Keratinocyte (primary cell): ENCODE measurements around the gene EYS. TPM values are rescaled to one million over a fixed set of nuclear protein-coding genes. Genes with fewer than 3 reads are reported as not detected.
"Not testable (repeated sequence)": the region's sequence is repeated elsewhere in the genome, so short reads cannot be mapped to it uniquely, and the experiment has no call there.

Experiments
- DNase-seq: peaks from one replicate; pipeline ENCODE4 v3.0.0-alpha.2; 2011; ENCODE audit warnings: low read depth, missing footprints, low spot score
- FAIRE-seq: peaks from 2 replicates; lab custom pipeline; 2011; peaks lifted over from hg19 to GRCh38; lab: Jason Lieb, UNC
- H2AFZ ChIP-seq: 2 replicates; pipeline ENCODE4 v1.6.0; 2012; ENCODE audit warnings: low read length, control low read depth, inconsistent platforms; ENCODE audit not compliant: control insufficient read depth
- H3K27ac ChIP-seq: 2 replicates; pipeline ENCODE4 v1.5.1; 2011; ENCODE audit warnings: low read length; ENCODE audit not compliant: control insufficient read depth, insufficient read depth
- H3K27me3 ChIP-seq: 3 replicates; pipeline ENCODE4 v1.6.0; 2011; ENCODE audit warnings: low read length; ENCODE audit not compliant: control insufficient read depth, insufficient read depth; ENCODE audit errors: extremely low read depth
- H3K36me3 ChIP-seq, 2 experiments: 2 replicates in 1 of 2; 3 replicates in 1 of 2; pipeline ENCODE4 v1.5.1; 2011; ENCODE audit warnings: low read length in 2 of 2, mild to moderate bottlenecking in 1 of 2; ENCODE audit not compliant: control insufficient read depth in 2 of 2, insufficient read depth in 2 of 2; ENCODE audit errors: extremely low read depth in 1 of 2
- H3K4me1 ChIP-seq: 3 replicates; pipeline ENCODE4 v1.5.1; 2011; ENCODE audit warnings: low read length; ENCODE audit not compliant: control insufficient read depth, insufficient read depth; ENCODE audit errors: extremely low read depth
- H3K4me2 ChIP-seq: 3 replicates; pipeline ENCODE4 v1.6.0; 2011; ENCODE audit warnings: low read depth, low read length; ENCODE audit not compliant: control insufficient read depth, insufficient read depth; ENCODE audit errors: extremely low read depth
- H3K4me3 ChIP-seq, 3 experiments: fragments of 200-600 bp in 1 of 3; sonication (generic) in 1 of 3; 2 replicates in 2 of 3; 3 replicates in 1 of 3; pipeline ENCODE4 v1.5.1; 2011 to 2016; ENCODE audit warnings: low read length in 3 of 3, mild to moderate bottlenecking in 3 of 3, control low read depth in 2 of 3, inconsistent platforms in 1 of 3, low read depth in 1 of 3, mixed read lengths in 1 of 3, mixed run types in 1 of 3, moderate library complexity in 1 of 3; ENCODE audit not compliant: control insufficient read depth in 2 of 3, insufficient read depth in 2 of 3; ENCODE audit errors: extremely low read depth in 1 of 3
- H3K79me2 ChIP-seq: 2 replicates; pipeline ENCODE4 v1.6.0; 2012; ENCODE audit warnings: low read length; ENCODE audit not compliant: control insufficient read depth, insufficient read depth
- H3K9ac ChIP-seq: 3 replicates; pipeline ENCODE4 v1.6.0; 2011; ENCODE audit warnings: low read length; ENCODE audit not compliant: control insufficient read depth, insufficient read depth; ENCODE audit errors: extremely low read depth
- H3K9me1 ChIP-seq: 3 replicates; pipeline ENCODE4 v1.6.0; 2011; ENCODE audit warnings: low read length; ENCODE audit not compliant: control insufficient read depth, insufficient read depth; ENCODE audit errors: extremely low read depth
- H3K9me3 ChIP-seq: 2 replicates; pipeline ENCODE4 v1.5.1; 2012; ENCODE audit warnings: low read depth, low read length; ENCODE audit not compliant: control insufficient read depth
- H4K20me1 ChIP-seq: 3 replicates; pipeline ENCODE4 v1.6.0; 2011; ENCODE audit warnings: low read length; ENCODE audit not compliant: control insufficient read depth, insufficient read depth; ENCODE audit errors: extremely low read depth
- CTCF ChIP-seq, 3 experiments: IDR thresholded peaks in 1 of 3; conservative IDR thresholded peaks in 1 of 3; optimal IDR thresholded peaks in 1 of 3; 2 replicates in 2 of 3; 3 replicates in 1 of 3; pipeline versions ENCODE3 to v1.5.1; 2011; ENCODE audit warnings: low read length in 3 of 3, mild to moderate bottlenecking in 3 of 3, moderate library complexity in 2 of 3, control low read depth in 1 of 3, inconsistent platforms in 1 of 3; ENCODE audit not compliant: insufficient read depth in 2 of 3; ENCODE audit errors: extremely low read depth in 1 of 3
- EZH2 ChIP-seq: IDR thresholded peaks from one replicate; pipeline ENCODE4 v1.6.1; 2012; ENCODE audit warnings: inconsistent platforms, mild to moderate bottlenecking, low read length, moderate library complexity
- dilution Hi-C: fragments of 300-500 bp; cut with MboI; formaldehyde crosslinking; loops from one replicate; pipeline ENCODE4 v1.7.0; 2020; ENCODE audit warnings: low sequenced_read_pairs; ENCODE audit not compliant: extremely low pct_ligation_motif_present
- polyA plus RNA-seq, 5 experiments: library from polyadenylated mRNA; depleted of rRNA in 3 of 5; stranded (reverse) in 3 of 5; stranded (forward) in 1 of 5; unstranded in 1 of 5; fragments of >200 nt; gene quantifications; 1 replicate in 1 of 5; 2 replicates in 3 of 5; 3 replicates in 1 of 5; pipeline versions ENCODE4 v1.2.1 to v1.2.3, GENCODE V29; 2011 to 2012; ENCODE audit warnings: missing spikeins in 2 of 5, low read depth in 1 of 5, low replicate concordance in 1 of 5

EYS gene
- polyA plus RNA-seq, 1 donor (not counting 4 experiments of a cell fraction or from before 2014, with no cell fraction given), result 0.34 TPM

- FAIRE-seq (no peak), DNase-seq (no peak)
- Histone ChIP-seq H3K4me1 (peaks cover 30% of the 10 kb centered on the region), H3K36me3 (no peaks in the 10 kb centered on the region), H3K27me3 (no peaks in the 10 kb centered on the region), H3K27ac (no peak overlapping the region), H3K4me3 (no peak overlapping the region), H4K20me1 (no peaks in the 10 kb centered on the region), H3K79me2 (no peaks in the 10 kb centered on the region), H3K9ac (no peak overlapping the region), H3K4me2 (no peak overlapping the region), H3K9me3 (no peaks in the 10 kb centered on the region), H2AFZ (no peak overlapping the region), H3K9me1 (no peaks in the 10 kb centered on the region)
- dilution Hi-C loops, result no loop called here
- TF ChIP-seq EZH2 (no peak), CTCF (optimal IDR thresholded peaks at IDR 0.05 in 1 of 3, IDR thresholded peaks at IDR 0.05 in 1 of 3, conservative IDR thresholded peaks at IDR 0.05 in 1 of 3; ENCODE audit: extremely low read depth in 1 of 3, insufficient read depth in 2 of 3, low read length in 3 of 3) (peak in 2 of 3 experiments; percentile 43 to 58)
These were observed 1904.3 kb downstream of the EYS start for GRCh38 chr6:63802606-63803206.

GRCh38 chr6:63800386-63800785, 1906.6 kb downstream of the EYS start:
- H3K4me3 ChIP-seq, H2AFZ ChIP-seq, FAIRE-seq, H3K9me1 ChIP-seq, H3K9ac ChIP-seq, H4K20me1 ChIP-seq, H3K79me2 ChIP-seq, H3K27me3 ChIP-seq, H3K4me2 ChIP-seq, H3K9me3 ChIP-seq, DNase-seq, H3K27ac ChIP-seq, H3K36me3 ChIP-seq, dilution Hi-C loops: not testable (repeated sequence)
- peaks cover 12% of the 10 kb centered on the region for H3K4me1 ChIP-seq

GRCh38 chr6:63799813-63800212, 1907.2 kb downstream of the EYS start:
- no peak for FAIRE-seq
- Histone ChIP-seq H3K27ac (no peak overlapping the region), H3K9me3 (no peaks in the 10 kb centered on the region), H3K9me1 (no peaks in the 10 kb centered on the region), H3K4me1 (peaks cover 6% of the 10 kb centered on the region), H3K27me3 (no peaks in the 10 kb centered on the region), H3K4me3 (no peak overlapping the region), H3K4me2 (no peak overlapping the region), H3K9ac (no peak overlapping the region), H4K20me1 (no peaks in the 10 kb centered on the region), H3K79me2 (no peaks in the 10 kb centered on the region), H3K36me3 (no peaks in the 10 kb centered on the region), H2AFZ (no peak overlapping the region)
- TF ChIP-seq CTCF (optimal IDR thresholded peaks at IDR 0.05 in 1 of 3, IDR thresholded peaks at IDR 0.05 in 1 of 3, conservative IDR thresholded peaks at IDR 0.05 in 1 of 3; ENCODE audit: extremely low read depth in 1 of 3, insufficient read depth in 2 of 3, low read length in 3 of 3) (no peak), EZH2 (no peak)
- dilution Hi-C loops, result no loop called here
- DNase-seq, result no peak
